Activated gamma-delta T cell treated with anti-CD3 and anti-CD28 coated beads, Interleukin-2, amount 50 U/mL, for 16 hours (primary cell): Measurements from ENCODE around the gene LAMTOR2.
A peak's percentile ranks its signal among the peaks of the same experiment; 100 is the strongest.
"Not testable (repeated sequence)": the region's sequence is repeated elsewhere in the genome, so short reads cannot be mapped to it uniquely, and the experiment has no call there.

Experiments used
- DNase-seq: peaks from one replicate; pipeline ENCODE4 v3.0.0-alpha.2; 2020; ENCODE audit warnings: low read depth

LAMTOR2 gene

GRCh38 chr1:156052862-156053767 is 1.5 kb upstream of the LAMTOR2 start:
- peak; percentile 57 for DNase-seq

- DNase-seq: peak; percentile 78
Observed at GRCh38 chr1:156053768-156054499, 648 bp upstream of the LAMTOR2 start, which contains the start of gene UBQLN4. Gene UBQLN4 (minus strand): TSS chr1:156053798. CDS start chr1:156053701, 97 bp downstream.

GRCh38 chr1:156055281-156056048 is 883 bp downstream of the LAMTOR2 start:
- no peak for DNase-seq

DNA sequence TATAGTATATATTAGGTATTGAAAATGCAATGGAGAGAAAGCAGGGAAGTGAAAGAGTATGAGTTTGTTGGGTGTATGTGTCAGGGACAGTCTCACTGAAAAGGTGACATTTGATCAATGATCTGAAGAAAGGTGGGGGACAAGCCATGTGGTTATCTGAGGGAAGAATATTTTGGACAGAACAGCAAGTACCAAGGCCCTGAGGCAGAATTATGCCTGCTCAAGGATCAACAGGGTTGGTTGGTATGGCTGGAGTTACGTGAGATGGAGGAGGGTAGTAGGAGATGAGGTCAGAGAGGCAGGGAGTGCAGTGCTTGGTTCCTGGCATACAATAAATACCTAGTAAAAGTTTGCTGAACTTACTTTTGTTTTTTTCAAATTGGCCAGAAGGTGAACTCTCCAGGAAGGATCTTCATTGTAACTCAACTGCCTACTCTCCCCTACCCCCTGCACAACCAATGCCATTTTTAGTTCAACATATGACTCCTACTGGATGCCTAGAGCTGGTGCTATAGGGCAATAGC is 1.8 kb downstream of the LAMTOR2 start:
- DNase-seq: no peak

- DNase-seq: no peak
Observed at GRCh38 chr1:156060937-156061636, 6.5 kb downstream of the LAMTOR2 start, which contains the start of gene RAB25. Gene RAB25 (plus strand): TSS chr1:156061160. CDS start chr1:156061401, 241 bp downstream.

DNA sequence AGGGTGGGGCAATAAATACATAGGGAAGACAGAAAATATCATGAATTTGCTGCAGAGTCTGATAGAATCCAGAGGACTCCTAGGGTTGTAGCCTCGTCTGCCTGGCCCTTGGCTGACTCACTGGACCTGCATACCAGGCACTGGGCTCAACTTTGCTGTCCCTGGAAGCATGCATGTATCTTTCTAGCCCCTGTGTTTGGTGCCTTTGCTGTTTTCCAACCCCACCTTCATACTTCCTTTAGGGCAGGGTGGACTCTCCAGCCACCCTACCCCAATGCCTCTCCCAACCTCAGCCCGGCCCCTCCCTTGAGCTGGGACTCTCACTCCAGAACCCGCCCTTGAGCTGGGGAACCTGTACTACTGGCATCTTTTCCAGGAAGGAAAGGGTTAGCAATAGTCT is 7.6 kb downstream of the LAMTOR2 start:
- DNase-seq: no peak

GRCh38 chr1:156063997-156064285 is 9.4 kb downstream of the LAMTOR2 start:
- no peak for DNase-seq

DNA sequence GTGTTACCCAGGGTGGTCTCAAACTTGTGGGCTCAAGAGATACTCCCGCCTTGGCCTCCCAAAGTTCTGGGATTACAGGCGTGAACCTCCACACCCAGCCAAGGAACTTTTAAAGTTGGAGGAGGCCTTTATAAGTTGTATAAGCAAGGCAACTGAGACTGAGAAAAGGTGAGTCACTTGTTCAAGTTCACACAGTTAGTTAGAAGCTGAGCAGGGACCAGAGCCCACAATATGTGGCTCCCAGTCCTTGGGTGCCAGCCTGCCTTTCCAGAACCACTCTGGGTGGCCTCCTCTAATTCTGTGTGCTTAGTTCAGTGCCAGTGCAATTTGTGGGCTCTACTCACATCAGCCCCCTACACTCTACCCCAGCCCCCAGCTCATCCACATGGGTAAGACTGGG is 10.0 kb downstream of the LAMTOR2 start:
- no peak for DNase-seq

DNA sequence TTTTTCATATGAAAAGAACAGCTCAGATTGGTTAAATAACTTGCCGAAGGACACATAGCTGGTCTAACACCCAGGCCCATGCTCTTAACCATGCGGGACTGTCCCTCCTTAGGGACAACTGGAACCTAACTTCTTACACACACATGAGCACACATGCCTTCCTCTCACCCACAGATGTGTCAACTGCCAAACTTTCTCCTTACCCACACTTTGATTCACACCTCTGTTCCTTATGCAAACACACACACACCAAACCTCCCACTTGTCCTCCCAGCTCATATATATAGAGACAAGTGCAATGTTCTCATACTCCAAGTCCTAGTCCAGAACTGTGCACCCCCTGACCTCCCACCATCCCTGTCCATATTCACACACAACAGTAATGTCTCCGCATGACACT is 10.6 kb downstream of the LAMTOR2 start:
- DNase-seq: no peak

GRCh38 chr1:156065871-156066270 is 11.3 kb downstream of the LAMTOR2 start:
- no peak for DNase-seq

DNA sequence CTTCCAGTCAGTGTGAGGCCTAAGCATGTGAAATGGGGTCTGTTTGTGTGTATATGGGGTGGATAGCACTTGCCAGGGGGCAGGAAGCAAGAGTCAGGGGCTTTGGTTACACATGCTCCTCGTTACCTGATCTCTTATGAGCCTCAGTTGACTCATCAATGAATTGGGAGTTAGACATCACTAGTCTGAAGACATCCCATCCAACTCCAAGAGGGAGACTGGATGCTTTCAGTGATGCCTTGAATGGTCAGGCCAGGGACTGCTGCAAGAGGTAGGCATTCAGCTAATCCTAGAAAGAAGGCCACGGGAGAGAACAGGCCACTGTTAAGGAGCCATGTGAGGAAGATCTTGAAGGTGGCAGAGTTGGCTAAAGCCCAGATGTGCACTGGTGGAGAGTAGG is 12.7 kb downstream of the LAMTOR2 start:
- DNase-seq: no peak

DNA sequence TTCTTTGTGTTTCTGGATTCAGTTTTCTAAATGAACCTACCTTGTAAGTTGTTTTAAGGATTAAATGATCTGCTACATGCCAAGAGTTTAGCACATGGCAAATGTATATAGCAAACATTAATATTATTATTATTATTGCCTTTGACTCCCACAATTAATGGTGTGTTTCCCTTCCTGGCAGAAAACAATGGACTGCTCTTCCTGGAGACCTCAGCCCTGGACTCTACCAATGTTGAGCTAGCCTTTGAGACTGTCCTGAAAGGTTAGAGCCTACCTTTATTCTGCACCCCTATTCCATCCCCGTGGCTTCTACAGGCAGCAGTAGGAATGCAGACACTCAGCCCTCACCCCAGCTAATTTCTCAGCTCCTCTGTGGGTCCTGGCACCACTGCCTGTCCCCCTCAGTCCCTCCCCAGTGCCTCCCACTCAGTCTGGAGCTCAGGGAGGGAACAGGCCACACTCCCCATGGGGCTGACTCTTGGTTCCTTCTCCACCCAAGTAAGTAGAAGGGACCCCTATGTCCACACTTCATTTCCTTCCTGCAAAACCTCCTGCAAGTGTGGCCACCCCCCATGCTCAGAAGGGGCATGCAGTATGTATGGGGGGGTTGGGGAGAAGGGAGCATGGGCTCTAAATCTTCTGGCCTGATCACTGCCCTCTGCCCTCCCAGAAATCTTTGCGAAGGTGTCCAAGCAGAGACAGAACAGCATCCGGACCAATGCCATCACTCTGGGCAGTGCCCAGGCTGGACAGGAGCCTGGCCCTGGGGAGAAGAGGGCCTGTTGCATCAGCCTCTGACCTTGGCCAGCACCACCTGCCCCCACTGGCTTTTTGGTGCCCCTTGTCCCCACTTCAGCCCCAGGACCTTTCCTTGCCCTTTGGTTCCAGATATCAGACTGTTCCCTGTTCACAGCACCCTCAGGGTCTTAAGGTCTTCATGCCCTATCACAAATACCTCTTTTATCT is 15.2 kb downstream of the LAMTOR2 start:
- DNase-seq: no peak

- DNase-seq: no peak
Observed at GRCh38 chr1:156070548-156070947, 16.0 kb downstream of the LAMTOR2 start.

GRCh38 chr1:156071332-156071816 is 16.8 kb downstream of the LAMTOR2 start:
- DNase-seq: not testable (repeated sequence)

DNA sequence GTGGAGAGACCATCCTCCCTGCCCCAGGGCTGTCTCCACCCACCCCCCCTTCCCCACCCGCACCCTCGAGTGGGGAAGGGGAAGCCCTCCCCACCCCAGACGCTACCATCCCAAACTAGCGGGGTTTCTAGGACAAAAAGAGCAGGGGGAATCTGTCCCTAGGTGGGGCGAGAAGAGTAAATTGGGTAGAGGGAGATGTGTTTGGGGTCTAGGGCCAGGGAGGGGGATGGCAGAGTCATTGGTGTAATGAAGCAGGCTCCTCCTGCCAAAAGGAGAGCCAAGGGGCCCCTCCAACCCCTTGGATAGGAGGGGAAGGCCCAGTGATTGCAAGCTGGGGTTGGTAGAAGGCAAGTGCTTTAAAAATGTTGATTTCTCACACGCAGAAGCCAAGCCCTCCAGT is 17.7 kb downstream of the LAMTOR2 start:
- no peak for DNase-seq

DNA sequence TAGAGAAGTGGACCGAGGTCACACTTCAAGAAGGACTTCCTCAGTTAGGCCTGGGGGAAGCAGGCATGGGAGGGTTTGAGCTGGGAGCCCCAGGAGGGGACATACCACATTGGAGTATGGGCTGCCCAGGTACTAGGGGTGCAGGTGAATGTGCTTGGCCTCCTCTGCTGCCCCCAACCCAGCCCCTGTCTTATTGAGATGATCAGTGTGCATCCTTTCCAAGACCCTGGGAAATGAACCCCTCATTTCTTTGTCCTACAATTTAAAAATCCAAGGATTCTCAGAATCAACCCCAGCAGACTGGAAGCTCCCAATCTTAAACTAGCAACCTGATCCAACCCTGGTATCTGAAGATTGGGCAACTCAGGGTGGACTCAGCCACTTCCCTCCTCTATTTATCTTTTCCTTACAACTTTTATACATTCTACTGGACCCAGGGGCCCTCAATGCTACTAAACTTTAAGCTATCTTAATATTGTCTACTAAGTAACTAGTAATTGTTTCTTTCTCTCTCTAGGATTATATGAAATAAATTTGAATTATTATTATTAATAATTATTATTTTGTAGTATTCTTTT is 18.6 kb downstream of the LAMTOR2 start:
- no peak for DNase-seq

DNA sequence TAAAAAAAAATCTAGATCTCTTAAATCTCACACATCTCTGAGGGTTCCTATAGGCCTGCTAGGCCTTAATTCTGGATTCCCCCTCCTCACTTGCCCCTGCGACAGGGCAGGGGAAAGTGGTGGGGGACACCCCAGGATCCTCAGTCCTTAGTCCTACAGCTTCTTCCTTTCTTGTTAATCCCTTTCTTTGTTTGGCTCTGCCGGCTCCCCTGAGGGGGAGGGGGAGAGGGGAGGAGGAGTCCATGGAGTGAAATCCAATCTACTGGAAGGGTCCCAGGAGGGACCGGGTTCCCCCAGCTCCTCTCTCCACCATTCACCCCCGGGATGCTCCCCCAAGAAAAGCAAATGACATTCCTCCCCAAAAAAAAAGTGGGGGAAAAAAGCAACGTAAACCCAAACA is 19.2 kb downstream of the LAMTOR2 start:
- no peak for DNase-seq

DNA sequence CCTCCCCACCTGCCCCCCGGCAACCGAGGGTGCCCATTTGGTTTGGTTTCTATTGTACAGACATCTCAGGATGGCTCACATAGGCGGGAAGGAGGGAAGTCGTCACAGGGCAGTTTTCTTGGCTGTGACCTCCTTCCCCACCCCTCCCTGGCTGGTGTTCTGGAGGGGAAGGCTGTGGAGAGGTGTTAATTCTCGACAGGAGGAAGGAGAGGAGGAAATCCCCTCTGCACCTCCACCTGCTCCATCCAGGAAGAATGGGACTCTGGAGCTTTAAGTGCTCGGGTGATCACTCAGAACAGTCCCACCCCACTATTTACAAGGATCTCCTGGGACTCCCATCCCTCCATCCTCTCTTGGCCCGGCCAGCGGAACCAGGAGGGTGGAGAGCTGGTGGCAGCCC is 20.1 kb downstream of the LAMTOR2 start:
- DNase-seq: no peak

DNA sequence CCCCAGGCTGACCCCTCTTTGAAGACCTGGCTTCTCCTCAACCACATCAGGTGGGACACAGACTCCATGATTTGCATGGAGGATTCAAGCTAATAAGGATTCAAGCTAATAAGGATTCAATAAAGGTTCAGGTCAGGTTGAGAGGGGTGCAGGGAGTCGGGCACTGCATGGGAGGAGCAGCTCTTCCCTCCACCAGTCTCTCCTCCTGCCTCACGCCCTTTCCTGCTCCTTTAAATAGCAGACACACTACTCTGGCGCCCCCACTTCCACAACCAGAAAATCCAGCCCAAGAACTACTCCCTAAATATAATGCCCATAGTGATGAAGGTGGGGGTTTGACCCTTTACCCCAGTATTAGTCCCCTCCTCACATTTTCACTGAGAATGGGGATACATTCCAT is 20.6 kb downstream of the LAMTOR2 start:
- no peak for DNase-seq

DNA sequence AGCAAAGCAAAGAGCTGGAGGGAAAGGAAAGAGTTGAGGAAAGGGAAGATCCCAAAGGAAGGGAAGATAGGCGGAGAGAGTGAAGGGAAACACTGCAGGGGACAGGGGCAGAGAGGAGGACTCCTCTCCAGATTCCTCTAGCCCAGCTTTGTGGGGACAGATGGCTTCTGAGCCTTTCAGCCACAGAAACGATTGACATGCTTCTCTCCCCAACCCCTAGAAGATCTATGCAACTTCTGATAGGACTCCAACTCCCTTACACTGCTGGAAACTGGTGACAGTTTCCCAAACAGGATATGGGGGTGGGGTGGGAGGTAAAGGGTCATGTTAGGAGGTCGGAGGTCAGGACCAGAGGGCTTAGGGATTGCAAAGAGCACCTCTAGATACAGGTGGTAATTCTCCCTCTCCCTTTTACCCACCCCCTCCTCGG is 21.2 kb downstream of the LAMTOR2 start:
- DNase-seq: no peak
